Prostate gland (tissue), 2 donors: ENCODE results near the gene SDHAF4. TPM values are rescaled to one million over a fixed set of nuclear protein-coding genes. Genes with fewer than 3 reads are reported as not detected.

Source experiments
- DNase-seq: peaks from one replicate; pipeline ENCODE4 v3.0.0-alpha.2; 2019; ENCODE audit warnings: low spot score
- H3K27ac ChIP-seq, 2 donors: fragments of 200-600 bp; sonication (generic); 2 replicates each; pipeline ENCODE4 v1.5.1; 2017 to 2019
- H3K27me3 ChIP-seq: fragments of 200-600 bp; sonication (generic); replicated peaks from 2 replicates; pipeline ENCODE4 v1.5.1; 2019; ENCODE audit not compliant: insufficient read depth
- H3K36me3 ChIP-seq, 2 donors: fragments of 200-600 bp; sonication (generic); 1 replicate in 1 of 2; 2 replicates in 1 of 2; pipeline versions ENCODE4 v1.5.1 to v1.8.1; 2017 to 2019
- H3K4me1 ChIP-seq: fragments of 200-600 bp; sonication (generic); replicated peaks from 2 replicates; pipeline ENCODE4 v1.5.1; 2019
- H3K4me3 ChIP-seq, 2 donors: fragments of 200-600 bp; sonication (generic); 2 replicates each; pipeline ENCODE4 v1.5.1; 2017 to 2019
- H3K9me3 ChIP-seq: fragments of 200-600 bp; sonication (generic); 2 replicates; pipeline ENCODE4 v1.5.1; 2017
- POLR2A ChIP-seq: fragments of 450-650 bp; IDR thresholded peaks from one replicate; pipeline ENCODE4 v1.6.1; 2016; ENCODE audit warnings: antibody characterized with exemption, mild to moderate bottlenecking
- POLR2AphosphoS5 ChIP-seq: sonication (generic); formaldehyde crosslinking; IDR thresholded peaks from one replicate; pipeline ENCODE4 v1.6.1; 2017; ENCODE audit warnings: antibody characterized with exemption
- WGBS: methylation state at CpG from one replicate; pipeline ENCODE4 v1.1.5; 2018; 5-methylcytosine and 5-hydroxymethylcytosine counted together
- intact Hi-C: fragments of 100-400 bp; cut with DNase I; formaldehyde crosslinking; loops from one replicate; pipeline ENCODE4 v1.14.2; 2022
- total RNA-seq, 2 donors: library from RNA; depleted of rRNA; stranded (reverse); fragments of >200 nt; gene quantifications; one replicate each; pipeline ENCODE4 v1.1.0, GENCODE V29; 2016
- TF ChIP-seq, protein P1 (sequence below), 4 experiments: fragments of 200-600 bp in 2 of 4; fragments of 450-650 bp in 2 of 4; sonication (generic) in 2 of 4; IDR thresholded peaks; 1 replicate in 3 of 4; 2 replicates in 1 of 4; pipeline ENCODE4 v1.5.1; 2016 to 2019; ENCODE audit warnings: antibody characterized with exemption in 4 of 4, mild to moderate bottlenecking in 2 of 4, moderate library complexity in 2 of 4

SDHAF4 gene
- total RNA-seq, 2 donors from 2014 or later, result 8.5 to 8.8 TPM

DNA sequence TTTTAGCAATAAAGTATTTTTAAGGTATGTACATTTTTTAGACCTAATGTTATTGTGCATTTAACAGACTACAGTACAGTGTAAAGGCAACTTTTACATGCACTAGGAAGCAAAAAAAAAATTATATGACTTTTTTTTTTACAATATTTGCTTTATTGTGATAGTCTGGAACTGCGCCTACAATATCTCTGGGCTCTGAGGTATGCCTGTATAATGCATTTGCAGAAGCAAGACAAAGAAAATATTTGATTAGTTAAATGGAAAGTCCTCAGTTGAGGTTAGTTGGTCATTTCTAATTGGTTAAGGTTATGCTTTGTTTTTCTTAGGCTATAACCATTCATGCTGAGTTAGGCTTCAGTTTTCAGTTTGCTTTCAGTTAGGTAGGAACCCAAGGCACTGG, 54.0 kb downstream of the SDHAF4 start:
- Histone ChIP-seq H3K27ac (no peak overlapping the region), H3K4me3 (no peak overlapping the region), H3K36me3 (no peaks in the 10 kb centered on the region), H3K9me3 (no peaks in the 10 kb centered on the region), H3K4me1 (no peaks in the 10 kb centered on the region), H3K27me3 (no peaks in the 10 kb centered on the region)
- WGBS, result 65% methylated on average over 1 of the region's 1 CpG
- DNase-seq, result no peak
- intact Hi-C loops, result no loop called here
- no peak for TF ChIP-seq POLR2AphosphoS5
- TF ChIP-seq, protein P1, sequence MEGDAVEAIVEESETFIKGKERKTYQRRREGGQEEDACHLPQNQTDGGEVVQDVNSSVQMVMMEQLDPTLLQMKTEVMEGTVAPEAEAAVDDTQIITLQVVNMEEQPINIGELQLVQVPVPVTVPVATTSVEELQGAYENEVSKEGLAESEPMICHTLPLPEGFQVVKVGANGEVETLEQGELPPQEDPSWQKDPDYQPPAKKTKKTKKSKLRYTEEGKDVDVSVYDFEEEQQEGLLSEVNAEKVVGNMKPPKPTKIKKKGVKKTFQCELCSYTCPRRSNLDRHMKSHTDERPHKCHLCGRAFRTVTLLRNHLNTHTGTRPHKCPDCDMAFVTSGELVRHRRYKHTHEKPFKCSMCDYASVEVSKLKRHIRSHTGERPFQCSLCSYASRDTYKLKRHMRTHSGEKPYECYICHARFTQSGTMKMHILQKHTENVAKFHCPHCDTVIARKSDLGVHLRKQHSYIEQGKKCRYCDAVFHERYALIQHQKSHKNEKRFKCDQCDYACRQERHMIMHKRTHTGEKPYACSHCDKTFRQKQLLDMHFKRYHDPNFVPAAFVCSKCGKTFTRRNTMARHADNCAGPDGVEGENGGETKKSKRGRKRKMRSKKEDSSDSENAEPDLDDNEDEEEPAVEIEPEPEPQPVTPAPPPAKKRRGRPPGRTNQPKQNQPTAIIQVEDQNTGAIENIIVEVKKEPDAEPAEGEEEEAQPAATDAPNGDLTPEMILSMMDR (IDR thresholded peaks at IDR 0.05), result no peak

DNA sequence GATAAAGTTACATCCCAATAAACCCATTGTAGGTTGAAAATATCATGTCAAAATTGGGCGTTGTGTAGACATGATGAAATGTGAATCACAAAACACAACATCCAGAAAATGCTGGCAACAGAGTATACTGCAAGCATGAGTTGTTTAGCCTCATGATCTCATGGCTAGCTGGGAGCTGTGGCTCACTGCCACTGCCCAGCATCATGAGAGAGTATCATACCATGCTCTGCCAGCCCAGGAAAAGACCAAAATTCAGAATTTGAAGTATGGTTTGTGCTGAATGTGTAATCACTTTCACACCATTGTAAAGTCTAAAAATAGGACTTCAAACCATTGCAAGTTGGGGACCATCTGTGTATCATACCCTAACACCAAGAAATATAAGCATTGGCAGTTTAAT, 55.7 kb downstream of the SDHAF4 start:
- Histone ChIP-seq H3K4me3 (no peak overlapping the region), H3K27me3 (no peaks in the 10 kb centered on the region), H3K4me1 (no peaks in the 10 kb centered on the region), H3K27ac (no peak overlapping the region), H3K36me3 (no peaks in the 10 kb centered on the region), H3K9me3 (no peaks in the 10 kb centered on the region)
- intact Hi-C loops, result no loop called here
- TF ChIP-seq, protein P1 (IDR thresholded peaks at IDR 0.05), result no peak
- TF ChIP-seq POLR2A (no peak), POLR2AphosphoS5 (no peak)
- no peak for DNase-seq
- WGBS, result 50% methylated on average over 1 of the region's 1 CpG

DNA sequence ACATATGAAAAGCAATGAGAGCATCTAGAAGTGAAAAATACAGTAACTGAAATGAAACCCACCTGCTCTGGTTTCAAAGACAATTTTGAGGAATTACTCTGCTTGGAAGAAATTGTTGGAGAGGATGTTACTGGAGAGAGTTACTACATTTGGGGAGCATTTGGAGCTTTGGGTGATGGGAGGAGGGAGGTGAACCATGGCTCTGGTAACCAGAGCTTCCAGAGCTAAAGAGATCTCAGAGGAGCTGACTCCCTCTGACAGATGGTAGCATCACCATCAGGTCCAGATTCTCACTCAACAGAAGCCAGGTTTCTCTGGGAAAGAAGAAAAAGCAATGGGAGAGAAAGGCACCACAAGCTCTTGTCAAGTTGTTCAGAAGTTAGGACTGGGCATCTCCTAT, 58.7 kb downstream of the SDHAF4 start:
- H3K4me1 ChIP-seq, result no peaks in the 10 kb centered on the region
- H3K9me3 ChIP-seq, result no peaks in the 10 kb centered on the region
- no peaks in the 10 kb centered on the region for H3K27me3 ChIP-seq
- intact Hi-C loops, result no loop called here
- DNase-seq, result no peak
- H3K36me3 ChIP-seq, result no peaks in the 10 kb centered on the region
- no peak for TF ChIP-seq POLR2AphosphoS5
- TF ChIP-seq POLR2A, result no peak
- TF ChIP-seq, protein P1 (IDR thresholded peaks at IDR 0.05), result no peak
- H3K4me3 ChIP-seq, result no peak overlapping the region
- no peak overlapping the region for H3K27ac ChIP-seq

DNA sequence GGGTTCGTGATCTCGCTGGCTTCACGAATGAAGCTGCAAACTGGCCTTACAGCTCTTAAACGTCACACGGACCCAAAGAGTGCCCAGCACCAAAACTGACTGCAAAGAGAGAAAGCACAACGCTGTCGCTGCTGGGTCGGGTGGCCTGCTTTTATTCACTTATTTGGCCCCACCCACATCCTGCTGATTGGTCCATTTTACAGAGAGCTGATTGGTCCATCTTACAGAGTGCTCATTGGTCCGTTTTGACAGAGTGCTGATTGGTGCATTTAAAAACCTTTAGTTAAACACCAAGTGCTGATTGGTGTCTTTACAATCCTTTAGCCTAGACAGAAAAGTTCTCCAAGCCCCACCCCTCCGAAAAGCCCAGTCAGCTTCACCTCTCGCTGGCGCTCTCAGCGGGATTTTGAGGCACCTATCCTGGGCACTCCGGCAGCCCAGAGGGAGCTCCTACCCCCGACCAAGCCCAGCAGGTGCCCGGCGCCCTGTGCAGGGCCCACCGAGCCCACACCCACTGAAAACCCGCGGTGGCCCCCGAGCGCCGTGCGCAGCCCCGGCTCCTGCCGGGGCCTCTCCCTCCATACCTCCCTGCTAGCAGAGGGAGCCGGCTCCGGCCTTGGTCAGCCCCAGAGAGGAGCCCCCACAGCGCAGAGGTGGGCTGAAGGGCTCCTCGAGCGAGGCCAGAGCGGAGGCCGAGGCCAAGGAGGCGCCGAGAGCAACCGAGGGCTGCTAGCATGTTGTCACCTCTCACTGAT, 60.9 kb downstream of the SDHAF4 start:
- Histone ChIP-seq H3K9me3 (no peaks in the 10 kb centered on the region), H3K27me3 (no peaks in the 10 kb centered on the region), H3K4me3 (no peak overlapping the region), H3K27ac (no peak overlapping the region), H3K36me3 (no peaks in the 10 kb centered on the region), H3K4me1 (no peaks in the 10 kb centered on the region)
- intact Hi-C loops, result no loop called here
- TF ChIP-seq, protein P1 (IDR thresholded peaks at IDR 0.05), result no peak
- no peak for TF ChIP-seq POLR2A
- no peak for TF ChIP-seq POLR2AphosphoS5
- 94% methylated on average over 36 of the region's 36 CpGs for WGBS
- no peak for DNase-seq

DNA sequence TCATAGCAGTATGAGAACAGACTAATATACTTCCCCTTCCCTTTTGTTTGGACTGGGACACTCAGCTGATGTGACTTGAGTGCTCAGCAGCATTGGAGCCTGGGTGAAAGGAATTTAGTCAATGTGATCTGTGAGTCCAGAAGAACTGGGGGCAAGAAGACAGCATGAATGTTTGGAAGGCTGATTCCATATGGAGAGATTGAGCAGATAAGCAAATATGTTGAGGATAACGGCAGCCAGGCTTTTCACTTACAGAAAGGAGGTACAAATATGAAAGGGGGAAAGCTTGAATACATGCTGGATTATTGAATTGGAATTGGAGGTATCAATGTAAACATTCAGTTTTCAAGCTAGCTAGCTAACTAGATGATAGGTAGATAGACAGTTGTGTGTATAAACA, 63.2 kb downstream of the SDHAF4 start:
- H3K4me3 ChIP-seq, result no peak overlapping the region
- WGBS, result 23% methylated on average over 1 of the region's 1 CpG
- TF ChIP-seq, protein P1 (IDR thresholded peaks at IDR 0.05), result no peak
- TF ChIP-seq POLR2AphosphoS5, result no peak
- no peaks in the 10 kb centered on the region for H3K4me1 ChIP-seq
- no peaks in the 10 kb centered on the region for H3K36me3 ChIP-seq
- no peaks in the 10 kb centered on the region for H3K9me3 ChIP-seq
- intact Hi-C loops, result no loop called here
- H3K27ac ChIP-seq, result no peak overlapping the region
- no peaks in the 10 kb centered on the region for H3K27me3 ChIP-seq
- DNase-seq, result no peak
